ENCODE measurements around the gene LEF1.

LEF1 gene

DNA sequence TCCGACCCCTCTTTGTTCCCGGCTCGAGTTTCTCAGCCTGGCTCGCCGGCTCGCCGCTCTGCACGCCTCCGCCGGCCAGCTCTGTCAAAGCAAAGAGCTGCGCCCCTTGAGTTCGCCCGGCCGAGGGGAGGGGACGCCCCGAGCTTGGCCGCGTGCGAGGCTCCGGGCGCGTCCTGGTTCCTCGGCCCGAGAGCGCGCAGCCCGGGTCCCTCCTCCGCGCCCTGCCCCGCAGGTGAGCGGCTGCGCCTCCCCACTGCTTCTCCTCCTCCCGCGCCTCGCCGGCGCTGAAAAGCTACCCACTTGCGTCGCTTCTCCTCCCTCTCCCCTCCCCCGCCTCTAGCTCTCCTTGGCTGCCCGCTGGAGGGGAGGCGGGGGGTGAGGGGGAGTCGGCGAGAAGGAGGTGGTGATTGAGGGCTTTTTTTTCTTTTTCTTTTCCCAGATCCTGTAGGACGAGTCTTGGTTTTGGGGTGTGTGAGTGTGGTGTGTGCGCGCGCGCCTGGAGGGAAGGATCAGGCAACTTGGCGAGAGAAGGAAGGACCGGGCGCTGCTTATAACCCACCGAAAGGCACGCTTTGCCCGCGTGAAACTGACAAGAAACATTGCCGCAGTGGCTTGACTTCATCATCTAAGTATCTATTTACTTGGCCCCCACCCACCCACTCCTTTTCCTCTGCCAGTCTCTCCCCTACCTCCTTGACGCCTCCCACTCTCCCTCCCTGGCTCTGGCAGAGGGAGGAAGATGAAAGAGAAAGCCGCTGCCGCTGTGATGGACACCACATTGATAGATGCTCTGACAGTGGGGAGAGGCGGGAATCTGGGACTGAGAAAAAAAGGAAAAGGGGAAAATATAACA, at the start of gene LEF1:
TSS of gene LEF1 (minus strand) at position 262 of the 853 bp plus-strand sequence. CDS start 1,165 bp downstream, outside the sequence.
- DNase-seq (ENCODE audit: low read depth in 2 of 2, low spot score in 1 of 2) = no peak

DNA sequence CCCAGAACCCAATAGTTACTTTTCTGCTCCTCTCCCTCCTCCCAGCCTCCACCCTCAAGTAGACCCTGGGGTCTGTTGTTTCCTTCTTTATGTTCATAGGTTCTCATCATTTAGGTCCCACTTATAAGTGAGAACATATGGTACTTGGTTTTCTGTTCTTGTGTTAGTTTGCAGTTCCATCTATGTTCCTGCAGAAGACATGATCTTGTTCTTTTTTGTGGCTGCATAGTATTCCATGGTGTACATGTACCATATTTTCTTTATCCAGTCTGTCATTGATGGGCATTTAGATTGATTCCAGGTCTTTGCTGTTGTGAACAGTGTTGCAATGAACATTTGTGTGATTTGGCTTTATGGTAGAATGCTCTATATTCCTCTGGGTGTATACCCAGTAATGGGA, 47.8 kb upstream of the LEF1 start:
- no peak for DNase-seq (ENCODE audit: low read depth in 2 of 2, low spot score in 1 of 2)

DNA sequence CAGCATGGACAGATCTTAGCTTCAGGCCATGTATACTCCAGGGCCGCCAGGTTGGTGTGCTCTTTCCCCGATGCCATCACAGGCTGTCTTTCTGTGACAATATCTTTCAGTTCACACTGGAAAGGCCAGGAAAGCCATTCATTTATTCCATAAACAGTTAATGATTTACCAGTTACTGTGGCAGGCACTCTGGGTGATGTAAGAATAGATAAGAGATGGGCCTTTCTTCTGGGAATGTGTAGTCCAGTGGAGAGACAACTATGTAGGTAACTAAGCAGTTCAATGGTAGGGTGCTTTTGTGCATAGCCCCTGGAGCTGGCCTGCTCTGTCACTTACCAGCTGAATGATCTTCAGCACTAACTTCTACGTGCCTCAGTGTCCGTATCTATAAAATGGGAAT, 46.3 kb upstream of the LEF1 start:
- DNase-seq (ENCODE audit: low read depth in 2 of 2, low spot score in 1 of 2) = no peak

DNA sequence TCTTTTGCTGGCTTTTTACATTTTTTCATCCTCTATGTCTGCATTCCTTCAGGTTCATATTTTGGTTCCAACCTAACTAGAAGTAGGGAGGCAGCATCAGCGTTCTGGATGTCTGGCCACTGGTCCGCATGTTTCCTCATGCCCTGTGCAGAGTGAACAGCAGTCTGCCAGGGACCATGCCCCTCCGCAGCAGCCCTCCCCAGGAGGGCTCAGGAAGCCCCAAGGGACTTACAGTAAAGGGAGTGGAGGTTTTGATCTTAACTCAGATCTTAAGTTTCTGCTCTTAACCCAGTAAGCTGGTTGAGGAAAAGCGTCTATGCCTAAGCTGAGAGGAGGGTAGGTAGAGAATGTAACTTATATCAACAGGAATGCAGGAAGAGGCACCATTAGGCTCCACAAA, 45.0 kb upstream of the LEF1 start:
- no peak for DNase-seq (ENCODE audit: low read depth in 2 of 2, low spot score in 1 of 2)

GRCh38 chr4:108213308-108213707, 44.6 kb upstream of the LEF1 start:
- DNase-seq (ENCODE audit: low read depth in 2 of 2, low spot score in 1 of 2) = no peak

- DNase-seq (ENCODE audit: low read depth in 2 of 2, low spot score in 1 of 2) = no peak
These were observed 42.5 kb upstream of the LEF1 start for GRCh38 chr4:108210989-108211835.

DNA sequence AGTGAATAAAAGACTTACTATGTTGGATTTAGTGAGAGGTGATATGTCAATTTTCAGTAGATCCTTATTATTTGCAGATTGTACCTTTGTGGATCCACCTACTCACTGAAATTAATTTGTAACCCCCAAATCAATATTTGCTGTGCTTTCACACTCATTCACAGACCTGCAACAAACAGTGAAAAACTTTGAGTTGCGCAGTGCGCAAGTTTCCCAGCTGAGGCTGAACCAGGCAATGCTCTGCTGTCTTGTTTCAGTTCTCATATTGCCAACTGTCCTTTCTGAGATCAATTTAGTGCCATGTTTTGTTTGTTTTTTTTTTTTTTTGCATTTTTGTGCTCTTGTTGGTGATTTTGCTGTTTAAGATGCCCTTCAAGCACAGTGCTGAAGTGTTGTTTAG, 40.8 kb upstream of the LEF1 start:
- DNase-seq (ENCODE audit: low read depth in 2 of 2, low spot score in 1 of 2) = no peak

GRCh38 chr4:108205859-108206258, 37.1 kb upstream of the LEF1 start:
- no peak for DNase-seq (ENCODE audit: low read depth in 2 of 2, low spot score in 1 of 2)

DNA sequence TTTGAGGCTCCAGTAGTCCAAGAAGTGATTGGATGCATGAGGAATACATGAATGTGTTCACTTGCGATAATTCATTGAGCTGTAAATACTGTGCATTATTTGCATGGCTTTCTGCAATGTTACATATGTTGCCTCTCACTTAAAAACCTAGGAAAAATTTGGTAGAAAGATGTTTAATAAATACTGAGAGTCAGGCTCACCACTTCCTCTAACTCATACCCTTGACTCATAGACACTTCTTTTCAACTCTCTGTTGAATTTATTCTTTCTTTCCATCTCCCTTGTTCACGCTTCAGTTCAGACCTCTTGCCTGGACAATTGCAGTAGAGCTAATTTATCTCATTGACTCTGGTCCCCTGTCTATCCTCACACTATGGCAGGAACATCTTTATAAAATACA, 35.8 kb upstream of the LEF1 start:
- DNase-seq (ENCODE audit: low read depth in 2 of 2, low spot score in 1 of 2) = no peak

DNA sequence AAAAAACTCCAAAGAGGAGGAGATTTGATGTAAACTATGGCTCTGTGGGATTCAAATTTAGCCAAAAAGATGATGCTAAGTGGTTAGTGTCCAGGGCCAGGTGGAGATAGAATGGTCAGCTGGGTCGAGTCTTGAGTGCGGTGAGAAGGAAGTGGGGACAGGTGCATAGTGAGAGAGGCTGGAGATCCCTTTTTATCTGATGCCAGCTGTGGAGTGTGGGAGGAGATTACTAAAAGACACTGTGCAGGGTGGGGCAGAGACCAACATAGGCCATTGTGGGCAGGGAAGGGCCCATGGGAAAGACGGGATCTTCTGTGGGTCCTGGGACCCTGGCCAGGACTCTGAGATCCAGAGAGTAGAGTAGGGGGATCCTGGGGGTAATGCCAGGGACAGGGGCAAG, 34.6 kb upstream of the LEF1 start:
- DNase-seq (ENCODE audit: low read depth in 2 of 2, low spot score in 1 of 2) = no peak

GRCh38 chr4:108201774-108202173, 33.0 kb upstream of the LEF1 start:
- no peak for DNase-seq (ENCODE audit: low read depth in 2 of 2, low spot score in 1 of 2)

DNA sequence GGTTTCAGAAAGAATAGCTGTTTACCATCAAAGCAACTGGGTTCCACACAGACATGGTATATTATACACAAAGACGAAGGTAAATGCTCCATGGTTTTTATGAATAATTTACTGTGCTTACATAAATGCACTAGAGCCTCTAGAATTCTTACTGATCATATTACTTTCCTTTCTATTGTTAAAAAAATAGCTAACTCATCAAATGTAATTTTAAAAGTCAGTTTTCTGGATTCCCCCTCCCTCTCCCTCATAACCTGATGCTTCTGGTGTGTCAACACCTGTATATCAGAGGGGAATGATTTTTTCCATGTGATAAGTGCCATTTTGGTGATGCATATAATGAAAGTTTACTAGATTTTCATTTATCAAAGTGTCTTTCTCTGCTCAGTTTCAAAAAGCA, 31.1 kb upstream of the LEF1 start:
- no peak for DNase-seq (ENCODE audit: low read depth in 2 of 2, low spot score in 1 of 2)

- no peak for DNase-seq (ENCODE audit: low read depth in 2 of 2, low spot score in 1 of 2)
These were observed 25.3 kb upstream of the LEF1 start for GRCh38 chr4:108193886-108194672.

- no peak for DNase-seq (ENCODE audit: low read depth in 2 of 2, low spot score in 1 of 2)
These were observed 24.2 kb upstream of the LEF1 start for GRCh38 chr4:108192935-108193334.

DNA sequence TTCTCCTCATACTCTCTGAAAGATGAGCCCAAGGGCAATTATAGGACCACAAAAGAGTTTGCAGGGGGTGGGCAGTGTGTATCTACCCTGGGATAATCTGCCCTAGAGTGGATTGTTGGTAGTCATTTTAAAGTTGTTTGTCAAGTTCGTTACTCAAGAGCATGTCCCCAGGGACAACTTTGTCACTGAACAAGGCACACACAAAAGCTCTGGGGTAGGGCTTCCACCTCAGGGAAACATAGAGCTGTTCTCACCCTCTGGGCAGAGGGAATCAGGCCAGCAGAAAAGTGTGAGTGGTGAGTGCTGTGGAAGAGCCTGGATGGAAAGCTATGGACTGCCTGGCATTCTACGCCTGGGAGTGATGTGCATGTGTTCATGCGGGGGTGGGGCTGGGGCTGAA, 23.3 kb upstream of the LEF1 start:
- no peak for DNase-seq (ENCODE audit: low read depth in 2 of 2, low spot score in 1 of 2)

- DNase-seq (ENCODE audit: low read depth in 2 of 2, low spot score in 1 of 2) = no peak
These were observed 22.7 kb upstream of the LEF1 start for GRCh38 chr4:108191269-108191914.

GRCh38 chr4:108188770-108189169, 20.0 kb upstream of the LEF1 start:
- no peak for DNase-seq (ENCODE audit: low read depth in 2 of 2, low spot score in 1 of 2)

DNA sequence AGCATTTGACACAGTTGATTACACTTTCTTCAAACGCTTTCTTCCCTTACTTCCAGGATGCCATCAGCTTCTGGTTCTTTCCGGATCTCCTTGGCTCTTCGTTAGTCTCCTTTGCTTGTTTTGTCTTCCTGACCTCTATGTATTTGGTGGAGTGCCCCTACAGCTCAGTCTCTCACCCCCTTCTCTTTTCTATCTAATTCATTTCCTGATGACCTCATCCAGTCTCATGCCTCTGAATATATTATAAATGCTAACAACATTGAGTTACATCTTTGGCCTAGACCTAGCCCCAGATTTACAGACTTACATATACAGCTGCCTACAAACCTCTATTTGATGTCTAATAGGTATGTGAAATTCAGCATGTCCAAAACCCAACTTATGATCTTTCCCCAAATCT, 16.5 kb upstream of the LEF1 start:
- DNase-seq (ENCODE audit: low read depth in 2 of 2, low spot score in 1 of 2) = no peak

- DNase-seq (ENCODE audit: low read depth in 2 of 2, low spot score in 1 of 2) = no peak
These were observed 15.8 kb upstream of the LEF1 start for GRCh38 chr4:108184453-108185049.

GRCh38 chr4:108181704-108182103, 13.0 kb upstream of the LEF1 start:
- no peak for DNase-seq (ENCODE audit: low read depth in 2 of 2, low spot score in 1 of 2)

DNA sequence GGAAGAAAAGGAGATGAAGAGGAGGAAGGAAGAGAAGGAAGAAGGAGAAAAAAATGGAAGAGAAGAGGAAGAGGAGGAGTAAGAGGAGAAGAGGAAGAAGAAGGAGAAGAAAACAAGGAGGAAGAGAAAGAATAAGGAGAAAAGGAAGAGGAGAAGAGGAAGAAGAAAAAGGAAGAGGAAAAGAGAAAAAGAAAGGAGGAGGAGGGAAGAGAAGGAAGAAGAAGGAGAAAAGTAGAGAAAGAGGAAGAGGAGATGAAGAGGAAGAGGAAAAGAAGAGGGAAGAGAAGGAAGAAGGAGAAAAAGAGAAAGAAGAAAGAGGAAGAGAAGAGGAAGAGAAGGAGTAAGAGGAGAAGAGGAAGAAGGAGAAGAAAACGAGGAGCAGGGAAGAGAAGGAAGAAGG, 11.8 kb upstream of the LEF1 start:
- no peak for DNase-seq (ENCODE audit: low read depth in 2 of 2, low spot score in 1 of 2)

Data from stimulated activated CD8-positive, alpha-beta memory T cell treated with anti-CD3 and anti-CD28 coated beads, Interleukin-4, amount 100 ng/mL, for 1 hour (primary cell).